AG20443 (cell line): ENCODE measurements around the gene EXOC1.
"Not testable (repeated sequence)": the region's sequence is repeated elsewhere in the genome, so short reads cannot be mapped to it uniquely, and the experiment has no call there.

ENCODE experiments used
- DNase-seq: peaks from one replicate; pipeline ENCODE4 v3.0.0; 2012; ENCODE audit warnings: low spot score, mixed read lengths

The EXOC1 gene, protein sequence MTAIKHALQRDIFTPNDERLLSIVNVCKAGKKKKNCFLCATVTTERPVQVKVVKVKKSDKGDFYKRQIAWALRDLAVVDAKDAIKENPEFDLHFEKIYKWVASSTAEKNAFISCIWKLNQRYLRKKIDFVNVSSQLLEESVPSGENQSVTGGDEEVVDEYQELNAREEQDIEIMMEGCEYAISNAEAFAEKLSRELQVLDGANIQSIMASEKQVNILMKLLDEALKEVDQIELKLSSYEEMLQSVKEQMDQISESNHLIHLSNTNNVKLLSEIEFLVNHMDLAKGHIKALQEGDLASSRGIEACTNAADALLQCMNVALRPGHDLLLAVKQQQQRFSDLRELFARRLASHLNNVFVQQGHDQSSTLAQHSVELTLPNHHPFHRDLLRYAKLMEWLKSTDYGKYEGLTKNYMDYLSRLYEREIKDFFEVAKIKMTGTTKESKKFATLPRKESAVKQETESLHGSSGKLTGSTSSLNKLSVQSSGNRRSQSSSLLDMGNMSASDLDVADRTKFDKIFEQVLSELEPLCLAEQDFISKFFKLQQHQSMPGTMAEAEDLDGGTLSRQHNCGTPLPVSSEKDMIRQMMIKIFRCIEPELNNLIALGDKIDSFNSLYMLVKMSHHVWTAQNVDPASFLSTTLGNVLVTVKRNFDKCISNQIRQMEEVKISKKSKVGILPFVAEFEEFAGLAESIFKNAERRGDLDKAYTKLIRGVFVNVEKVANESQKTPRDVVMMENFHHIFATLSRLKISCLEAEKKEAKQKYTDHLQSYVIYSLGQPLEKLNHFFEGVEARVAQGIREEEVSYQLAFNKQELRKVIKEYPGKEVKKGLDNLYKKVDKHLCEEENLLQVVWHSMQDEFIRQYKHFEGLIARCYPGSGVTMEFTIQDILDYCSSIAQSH

GRCh38 chr4:55853484-55854046, at the start of gene EXOC1:
Gene EXOC1, plus strand, starts transcription at chr4:55853648. Its CDS starts 4,676 bp downstream, at chr4:55858324.
- DNase-seq = peak; percentile 97

DNA sequence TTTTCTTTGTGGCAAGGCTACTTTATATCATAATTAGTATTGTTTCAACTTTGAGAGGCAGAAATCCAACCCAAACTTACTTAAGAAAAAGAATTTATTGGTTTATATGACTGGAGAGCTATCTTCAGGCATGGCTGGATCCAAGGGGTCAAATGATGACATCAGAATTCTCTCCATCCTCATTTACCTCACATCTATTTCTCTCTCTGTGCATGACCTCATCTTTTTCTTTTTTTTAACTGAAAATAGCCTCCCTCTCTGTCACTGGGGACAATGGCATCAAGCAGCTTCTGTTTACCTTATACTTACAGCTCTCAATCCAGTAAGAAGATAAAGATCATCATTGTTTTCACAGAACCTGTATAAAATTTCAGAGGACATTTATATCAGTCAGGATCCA, 45.9 kb upstream of the EXOC1 start:
- no peak for DNase-seq

GRCh38 chr4:55808186-55808585, 45.3 kb upstream of the EXOC1 start:
- no peak for DNase-seq

GRCh38 chr4:55808632-55809031, 44.8 kb upstream of the EXOC1 start:
- DNase-seq = no peak

DNA sequence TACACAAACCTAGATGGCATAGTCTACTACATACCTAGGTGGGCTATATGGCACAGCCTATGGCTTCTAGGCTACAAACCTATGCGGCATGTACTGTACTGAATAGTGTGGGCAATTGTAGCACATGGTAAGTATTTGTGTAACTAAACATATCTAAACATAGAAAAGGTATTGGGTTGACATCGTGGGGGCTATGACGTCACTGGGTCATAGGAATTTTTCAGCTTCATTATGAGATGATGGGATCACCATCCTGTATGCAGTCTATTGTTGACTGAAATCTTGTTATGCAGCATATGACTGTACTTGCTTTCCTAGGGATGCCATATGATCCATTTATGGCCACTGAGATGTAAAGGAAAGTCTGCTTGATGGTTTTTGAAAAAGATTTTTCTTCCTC, 35.8 kb upstream of the EXOC1 start:
- no peak for DNase-seq

DNA sequence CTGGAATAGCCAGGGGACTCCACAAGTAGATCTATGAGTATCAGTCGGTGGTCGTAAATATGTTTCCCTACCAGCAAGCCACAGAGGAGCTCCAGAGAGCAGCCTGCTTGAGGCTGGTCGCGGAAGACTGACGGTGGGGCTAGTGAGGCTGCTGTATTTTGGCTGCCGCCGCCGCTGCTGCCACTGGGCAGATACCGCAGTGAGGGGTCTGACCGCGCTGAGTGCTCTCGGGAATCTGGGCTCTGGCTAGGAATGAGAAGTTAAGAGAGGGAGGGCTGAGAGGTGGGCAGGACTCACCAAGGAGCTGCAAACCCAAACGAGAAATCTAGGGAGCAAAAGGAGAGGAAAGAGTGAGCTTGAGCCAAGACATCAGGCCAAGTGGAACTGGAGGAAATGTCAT, 33.8 kb upstream of the EXOC1 start, which contains the start of gene EXOC1L:
EXOC1L (plus strand) TSS at position 157 of the 400 bp plus-strand sequence; CDS start at position 394, 237 bp downstream.
- DNase-seq = peak; percentile 35

DNA sequence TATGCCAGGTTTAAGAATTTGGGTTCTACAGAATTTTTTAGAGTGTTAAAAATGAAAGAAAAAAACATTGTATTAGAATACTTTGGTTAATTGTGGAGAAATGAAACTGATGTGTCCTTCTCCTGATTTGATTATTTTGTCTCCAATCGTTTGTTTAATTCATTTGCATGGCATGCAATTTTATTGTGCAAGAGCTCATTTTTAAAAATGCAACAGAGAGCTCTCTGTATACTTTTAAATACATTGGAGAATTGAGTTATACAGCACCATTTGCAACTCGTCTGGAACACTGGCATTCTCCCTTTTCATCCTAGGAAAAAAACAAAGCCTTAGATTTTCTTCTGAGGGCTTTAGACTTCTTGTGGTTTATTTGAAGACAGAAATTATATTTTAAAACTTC, 33.2 kb upstream of the EXOC1 start:
- no peak for DNase-seq

GRCh38 chr4:55822329-55822728, 31.1 kb upstream of the EXOC1 start:
- DNase-seq = no peak

DNA sequence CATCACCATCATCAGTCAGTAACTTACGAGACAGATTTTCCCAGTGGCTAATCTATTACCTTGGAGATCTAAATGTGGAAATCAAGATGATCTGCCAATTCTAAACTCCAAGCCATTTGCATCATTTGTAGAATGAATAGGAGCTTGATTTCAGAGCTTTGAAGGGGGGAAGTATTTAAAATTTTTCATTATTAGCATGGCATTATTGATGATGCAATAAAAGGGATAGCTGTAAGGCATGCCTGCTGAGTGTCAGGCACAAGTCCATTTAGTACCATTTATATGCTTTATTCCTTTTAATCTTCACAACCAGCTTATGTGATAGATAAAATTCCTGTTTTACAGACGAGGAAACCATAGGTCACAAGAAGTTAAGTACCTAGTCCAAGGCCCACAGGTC, 28.6 kb upstream of the EXOC1 start:
- DNase-seq = no peak

- no peak for DNase-seq
Measured at GRCh38 chr4:55826986-55827385, 26.5 kb upstream of the EXOC1 start.

DNA sequence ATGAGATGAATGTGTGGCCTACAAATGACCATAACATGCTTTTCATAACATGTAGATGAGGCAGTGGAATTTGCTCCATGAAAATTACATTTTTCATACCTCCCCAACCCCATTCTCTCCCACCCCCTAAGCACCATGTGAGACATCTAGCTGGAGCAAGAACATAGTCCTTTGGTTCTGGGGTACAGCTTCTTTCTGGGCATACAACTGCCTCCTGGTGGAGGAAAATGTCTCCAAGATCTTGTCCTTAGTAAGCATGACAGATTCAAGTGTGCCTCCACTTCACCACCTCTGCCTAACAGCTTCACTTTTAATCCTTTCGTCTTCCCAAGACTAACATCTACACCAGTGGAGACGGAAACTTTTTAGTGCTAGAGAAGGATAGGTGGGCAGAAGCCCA, 25.9 kb upstream of the EXOC1 start:
- no peak for DNase-seq

DNA sequence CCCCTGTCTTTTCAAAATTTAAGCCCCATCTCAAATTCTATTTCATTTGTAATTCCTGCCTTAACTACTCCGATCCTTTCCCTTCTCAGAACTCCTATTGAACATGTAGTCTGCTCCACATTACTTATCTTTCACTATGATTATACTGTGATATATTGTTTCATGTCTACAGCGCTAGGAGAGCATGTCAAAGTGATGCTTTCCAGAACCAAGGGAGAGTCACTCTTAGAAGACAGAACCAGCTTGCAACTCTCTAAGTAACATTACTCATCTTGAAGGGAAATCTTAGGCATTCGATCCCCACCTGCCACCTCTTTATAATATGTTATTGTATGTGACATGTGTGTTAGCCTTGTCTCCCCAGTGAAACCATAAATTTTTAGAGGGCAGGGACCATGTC, 23.4 kb upstream of the EXOC1 start:
- DNase-seq = no peak

GRCh38 chr4:55830716-55831115, 22.7 kb upstream of the EXOC1 start:
- DNase-seq = no peak

GRCh38 chr4:55834086-55834795, 19.2 kb upstream of the EXOC1 start:
- no peak for DNase-seq

- DNase-seq = no peak
Measured at GRCh38 chr4:55837903-55838302, 15.5 kb upstream of the EXOC1 start.

- DNase-seq = no peak
Measured at GRCh38 chr4:55838356-55838755, 15.1 kb upstream of the EXOC1 start.

DNA sequence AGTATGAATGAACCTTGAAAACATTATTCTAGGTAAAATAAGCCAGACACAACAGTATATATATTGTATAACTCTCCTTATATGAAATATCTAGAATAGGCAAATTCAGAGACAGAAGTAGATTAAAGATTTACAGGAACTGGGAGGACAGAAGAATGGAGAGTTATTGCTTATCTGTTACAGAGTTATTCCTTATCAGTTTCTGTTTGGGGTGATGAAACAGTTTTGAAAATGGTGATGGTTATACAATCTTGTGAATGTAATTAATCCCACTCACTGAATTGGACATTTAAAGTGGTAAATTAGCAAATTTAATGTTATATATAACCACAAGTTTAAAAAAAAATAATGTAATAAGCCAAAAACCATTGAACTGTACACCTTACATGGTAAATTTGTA, 14.5 kb upstream of the EXOC1 start:
- no peak for DNase-seq

- no peak for DNase-seq
Measured at GRCh38 chr4:55840956-55841355, 12.5 kb upstream of the EXOC1 start.

- not testable (repeated sequence) for DNase-seq
Measured at GRCh38 chr4:55841373-55842239, 11.8 kb upstream of the EXOC1 start.

DNA sequence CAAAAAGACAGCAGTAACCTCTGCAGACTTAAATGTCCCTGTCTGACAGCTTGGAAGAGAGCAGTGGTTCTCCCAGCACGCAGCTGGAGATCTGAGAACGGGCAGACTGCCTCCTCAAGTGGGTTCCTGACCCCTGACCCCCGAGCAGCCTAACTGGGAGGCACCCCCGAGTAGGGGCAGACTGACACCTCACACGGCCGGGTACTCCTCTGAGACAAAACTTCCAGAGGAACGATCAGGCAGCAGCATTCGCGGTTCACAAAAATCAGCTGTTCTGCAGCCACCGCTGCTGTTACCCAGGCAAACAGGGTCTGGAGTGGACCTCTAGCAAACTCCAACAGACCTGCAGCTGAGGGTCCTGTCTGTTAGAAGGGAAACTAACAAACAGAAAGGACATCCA, 11.1 kb upstream of the EXOC1 start:
- DNase-seq = not testable (repeated sequence)

DNA sequence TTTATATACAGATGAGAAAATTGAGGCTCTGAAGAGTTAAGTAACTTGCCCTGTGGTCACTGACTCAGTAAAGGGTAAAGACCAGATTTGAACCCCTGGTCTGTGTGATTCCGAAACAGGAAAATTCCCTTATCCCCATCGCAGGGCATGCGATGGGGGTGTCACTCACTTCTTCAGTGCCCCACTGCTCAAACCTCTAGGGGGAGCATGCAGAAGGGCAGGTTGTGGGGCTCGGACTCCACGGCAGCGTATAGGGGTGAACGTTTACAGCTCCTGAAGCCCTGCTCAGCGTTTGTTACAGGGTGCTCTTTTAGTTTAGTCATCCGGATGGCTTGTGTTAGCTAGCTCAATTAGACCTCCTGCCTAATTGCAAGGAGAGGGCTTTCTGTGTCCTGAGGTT, 3.7 kb upstream of the EXOC1 start:
- no peak for DNase-seq
